H1 (cell line): ENCODE measurements around the gene TUT4. TPM values are rescaled to one million over a fixed set of nuclear protein-coding genes. Genes with fewer than 3 reads are reported as not detected.

Source experiments
- BACH1 ChIP-seq: IDR thresholded peaks from 2 replicates; pipeline ENCODE4 v1.6.1; 2012; ENCODE audit warnings: low read length, improper control_type of control experiment
- CBX5 ChIP-seq: fragments of 300-800, 300-1000 bp; sonication (generic); IDR thresholded peaks from 2 replicates; pipeline ENCODE4 v1.7.1; 2016; ENCODE audit warnings: antibody characterized with exemption, low read length, low read depth
- CEBPB ChIP-seq: IDR thresholded peaks from 2 replicates; pipeline ENCODE4 v1.6.1; 2012; ENCODE audit warnings: low read depth, low read length
- GABPA ChIP-seq: IDR thresholded peaks from 2 replicates; pipeline ENCODE4 v1.6.1; 2011; ENCODE audit warnings: mild to moderate bottlenecking, low read length, moderate library complexity, borderline replicate concordance; ENCODE audit not compliant: insufficient read depth
- HDAC2 ChIP-seq, 2 experiments: fragments of 300-600 bp in 1 of 2; sonication (generic) in 1 of 2; IDR thresholded peaks; 2 replicates each; pipeline ENCODE4 v1.6.1; 2011 to 2012; ENCODE audit warnings: low read depth in 2 of 2, low read length in 2 of 2, mild to moderate bottlenecking in 2 of 2, moderate library complexity in 2 of 2, borderline replicate concordance in 1 of 2, inconsistent platforms in 1 of 2
- JUN ChIP-seq: IDR thresholded peaks from 2 replicates; pipeline ENCODE4 v1.6.1; 2011; ENCODE audit warnings: low read depth, mild to moderate bottlenecking, improper control_type of control experiment, low read length
- KDM1A ChIP-seq: fragments of 200-600, 300-600 bp; sonication (generic); IDR thresholded peaks from 2 replicates; pipeline ENCODE4 v1.7.1; 2016; ENCODE audit warnings: mild to moderate bottlenecking, low read length, borderline replicate concordance
- KDM5A ChIP-seq: fragments of 200-600 bp; IDR thresholded peaks from 2 replicates; pipeline ENCODE4 v1.7.1; 2012; ENCODE audit warnings: mild to moderate bottlenecking, low read length, inconsistent platforms, mixed read lengths
- NRF1 ChIP-seq: IDR thresholded peaks from 2 replicates; pipeline ENCODE4 v1.6.1; 2011; ENCODE audit warnings: mild to moderate bottlenecking, low read depth, low read length, improper control_type of control experiment
- PHF8 ChIP-seq: fragments of 200-600 bp; sonication (generic); conservative IDR thresholded peaks from 2 replicates; pipeline ENCODE4 v1.7.1; 2012; ENCODE audit warnings: low read depth, mild to moderate bottlenecking, inconsistent platforms, low read length, moderate library complexity
- POLR2AphosphoS5 ChIP-seq: IDR thresholded peaks from 2 replicates; pipeline ENCODE4 v1.6.1; 2011; ENCODE audit warnings: low read depth, low read length
- RAD21 ChIP-seq, 2 experiments: IDR thresholded peaks in 1 of 2; conservative IDR thresholded peaks in 1 of 2; 2 replicates each; pipeline ENCODE4 v1.6.1; 2011; ENCODE audit warnings: low read depth in 2 of 2, low read length in 2 of 2, improper control_type of control experiment in 1 of 2, inconsistent platforms in 1 of 2, mild to moderate bottlenecking in 1 of 2, moderate library complexity in 1 of 2
- RFX5 ChIP-seq: IDR thresholded peaks from 2 replicates; pipeline ENCODE4 v1.6.1; 2011; ENCODE audit warnings: low read depth, low read length, improper control_type of control experiment, borderline replicate concordance
- SAP30 ChIP-seq: fragments of 300-600 bp; sonication (generic); IDR thresholded peaks from 2 replicates; pipeline ENCODE4 v1.7.1; 2012; ENCODE audit warnings: low read length, moderate library complexity, mild to moderate bottlenecking, inconsistent platforms; ENCODE audit not compliant: insufficient read depth, insufficient replicate concordance
- SP1 ChIP-seq: IDR thresholded peaks from 2 replicates; pipeline ENCODE4 v1.6.1; 2011; ENCODE audit warnings: low read depth, low read length
- SRF ChIP-seq: IDR thresholded peaks from 2 replicates; pipeline ENCODE4 v1.6.1; 2011; ENCODE audit warnings: mild to moderate bottlenecking, low read depth, low read length, moderate library complexity
- polyA plus RNA-seq, 7 experiments: library from polyadenylated mRNA; depleted of rRNA in 3 of 7; stranded (reverse) in 5 of 7; unstranded in 2 of 7; fragments of >200 nt in 5 of 7; fragments of 200-250 nt in 2 of 7; gene quantifications; 1 replicate in 5 of 7; 2 replicates in 1 of 7; 4 replicates in 1 of 7; pipeline versions ENCODE4 v1.2.1 to v1.2.3, GENCODE V29; 2011 to 2013; ENCODE audit warnings: missing spikeins in 2 of 7, mixed read lengths in 2 of 7
- total RNA-seq: library from RNA; stranded (reverse); fragmentation: NEBNext Ultra II Directional; extraction: Animal tissue kit (Norgen Biotek cat#: 25700); gene quantifications from 2 replicates; pipeline ENCODE4 v1.2.1, GENCODE V29; 2021
- TF ChIP-seq, protein P1 (sequence below): IDR thresholded peaks from 2 replicates; pipeline ENCODE4 v1.6.1; 2012; ENCODE audit warnings: low read length, inconsistent platforms
- TF ChIP-seq, protein P2 (sequence below): IDR thresholded peaks from 2 replicates; pipeline ENCODE4 v1.6.1; 2011; ENCODE audit warnings: low read length, improper control_type of control experiment
- TF ChIP-seq, protein P3 (sequence below): IDR thresholded peaks from 2 replicates; pipeline ENCODE4 v1.6.1; 2011; ENCODE audit warnings: low read depth, mild to moderate bottlenecking, low read length; ENCODE audit not compliant: insufficient read depth

TUT4 gene
- total and polyA plus RNA-seq, 2 of the 8 experiments (the other 6 are each of a cell fraction or from before 2014, with no cell fraction given) = 54.5 to 63.3 TPM

DNA sequence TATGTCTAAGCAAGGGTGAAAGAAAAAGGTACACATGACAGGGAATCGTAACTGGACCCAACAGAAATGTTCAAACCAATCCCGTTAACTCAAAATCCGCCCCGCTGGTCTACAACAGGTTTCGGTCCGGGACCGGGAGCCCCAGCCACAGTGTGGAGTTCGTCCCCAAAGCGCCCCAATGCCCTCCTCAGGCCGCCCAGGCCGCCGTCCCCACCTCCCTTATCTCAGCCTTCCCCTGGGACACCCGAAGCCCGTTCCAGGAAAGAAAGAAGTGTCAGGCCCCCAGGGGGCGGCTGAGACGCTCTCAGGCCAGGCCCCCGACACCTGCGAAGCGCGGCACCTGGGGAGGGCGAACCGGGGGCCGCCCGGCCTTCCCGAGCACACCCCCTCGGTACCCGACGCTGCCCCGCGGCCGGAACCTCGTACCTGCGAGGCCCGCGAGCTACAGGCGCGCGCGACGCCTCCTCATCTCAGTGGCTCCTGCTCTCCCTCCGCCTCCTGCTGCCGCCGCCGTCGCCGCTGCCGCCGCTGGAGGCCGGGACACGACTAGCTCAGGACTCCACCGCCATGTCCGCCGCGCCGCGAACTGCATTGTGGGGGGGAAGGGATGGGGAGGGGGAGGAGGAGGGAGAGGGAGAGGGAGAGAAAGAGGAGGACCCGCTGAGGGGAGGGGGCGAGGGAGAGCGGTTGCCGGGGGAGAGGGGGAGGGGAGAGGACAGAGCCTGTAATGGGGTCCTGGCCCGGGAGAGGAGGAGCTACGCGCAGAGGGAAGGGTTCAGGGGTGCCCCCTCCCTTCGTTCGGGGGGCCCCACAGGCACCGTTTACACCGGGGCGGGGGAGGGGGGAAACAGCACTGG, at the start of gene TUT4 (continued):
- peak; percentile 8; the same call in 1 of the 2 replicates for TF ChIP-seq POLR2AphosphoS5
- peak; percentile 73; the same call in 1 of the 2 replicates for TF ChIP-seq KDM1A
- TF ChIP-seq RAD21 (IDR thresholded peaks at IDR 0.05 in 1 of 2, conservative IDR thresholded peaks at IDR 0.05 in 1 of 2; ENCODE audit: low read depth in 2 of 2, low read length in 2 of 2) = peak; percentile 4 to 16; a peak in 2 of 4 replicates
- no peak for TF ChIP-seq SAP30
- TF ChIP-seq, protein P1, sequence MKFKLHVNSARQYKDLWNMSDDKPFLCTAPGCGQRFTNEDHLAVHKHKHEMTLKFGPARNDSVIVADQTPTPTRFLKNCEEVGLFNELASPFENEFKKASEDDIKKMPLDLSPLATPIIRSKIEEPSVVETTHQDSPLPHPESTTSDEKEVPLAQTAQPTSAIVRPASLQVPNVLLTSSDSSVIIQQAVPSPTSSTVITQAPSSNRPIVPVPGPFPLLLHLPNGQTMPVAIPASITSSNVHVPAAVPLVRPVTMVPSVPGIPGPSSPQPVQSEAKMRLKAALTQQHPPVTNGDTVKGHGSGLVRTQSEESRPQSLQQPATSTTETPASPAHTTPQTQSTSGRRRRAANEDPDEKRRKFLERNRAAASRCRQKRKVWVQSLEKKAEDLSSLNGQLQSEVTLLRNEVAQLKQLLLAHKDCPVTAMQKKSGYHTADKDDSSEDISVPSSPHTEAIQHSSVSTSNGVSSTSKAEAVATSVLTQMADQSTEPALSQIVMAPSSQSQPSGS = no peak
- no peak for TF ChIP-seq CBX5
- no peak for TF ChIP-seq JUN
- TF ChIP-seq, protein P2, sequence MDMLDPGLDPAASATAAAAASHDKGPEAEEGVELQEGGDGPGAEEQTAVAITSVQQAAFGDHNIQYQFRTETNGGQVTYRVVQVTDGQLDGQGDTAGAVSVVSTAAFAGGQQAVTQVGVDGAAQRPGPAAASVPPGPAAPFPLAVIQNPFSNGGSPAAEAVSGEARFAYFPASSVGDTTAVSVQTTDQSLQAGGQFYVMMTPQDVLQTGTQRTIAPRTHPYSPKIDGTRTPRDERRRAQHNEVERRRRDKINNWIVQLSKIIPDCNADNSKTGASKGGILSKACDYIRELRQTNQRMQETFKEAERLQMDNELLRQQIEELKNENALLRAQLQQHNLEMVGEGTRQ = no peak
- TF ChIP-seq, protein P3, sequence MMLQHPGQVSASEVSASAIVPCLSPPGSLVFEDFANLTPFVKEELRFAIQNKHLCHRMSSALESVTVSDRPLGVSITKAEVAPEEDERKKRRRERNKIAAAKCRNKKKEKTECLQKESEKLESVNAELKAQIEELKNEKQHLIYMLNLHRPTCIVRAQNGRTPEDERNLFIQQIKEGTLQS = no peak
- no peak; a peak in 1 of 4 replicates for TF ChIP-seq HDAC2 (IDR thresholded peaks at IDR 0.05; ENCODE audit: borderline replicate concordance in 1 of 2, low read depth in 2 of 2, low read length in 2 of 2)
- TF ChIP-seq NRF1 = no peak
- TF ChIP-seq PHF8 = peak; percentile 76
- TF ChIP-seq GABPA = no peak
- no peak for TF ChIP-seq SRF
- no peak for TF ChIP-seq SP1
- no peak for TF ChIP-seq RFX5
- TF ChIP-seq KDM5A = no peak
- TF ChIP-seq BACH1 = no peak
- TF ChIP-seq CEBPB = no peak
